ENCODE measurements around the gene ASF1A. TPM values are rescaled to one million over a fixed set of nuclear protein-coding genes. Genes with fewer than 3 reads are reported as not detected.

The ASF1A gene
- total and polyA plus RNA-seq, 9 of the 15 experiments (the other 6 are each of a cell fraction or from before 2014, with no cell fraction given), result 31.5 to 45.3 (median 34.8) TPM

GRCh38 chr6:118876814-118877213 lies 17.1 kb upstream of the ASF1A start:
- Histone ChIP-seq H3K9ac (ENCODE audit: insufficient read depth in 1 of 2, low read depth in 2 of 2, low read length in 2 of 2) (no peak overlapping the region; a peak in 1 of 4 replicates), H3K27ac (ENCODE audit: extremely low read depth, low read depth, low read length) (no peak overlapping the region), H3K4me2 (ENCODE audit: insufficient read depth, low read length) (no peak overlapping the region), H3K9me1 (ENCODE audit: control insufficient read depth, insufficient read depth, low read length) (peaks cover 3% of the 10 kb centered on the region), H3K27me3 (ENCODE audit: control insufficient read depth in 2 of 2, insufficient read depth in 2 of 2, low read length in 2 of 2) (no peaks in the 10 kb centered on the region), H3K4me1 (replicated peaks in 1 of 2; ENCODE audit: control insufficient read depth in 2 of 2, insufficient read depth in 2 of 2, low read length in 2 of 2) (peaks cover 0 to 5% of the 10 kb centered on the region in 2 experiments; a peak in 1 of 5 replicates), H3K79me2 (ENCODE audit: control insufficient read depth, insufficient read depth, low read length) (0 out of 3 replicates have a peak, but pooled peaks cover 5% of the 10 kb centered on the region), H3K9me3 (replicated peaks; ENCODE audit: control insufficient read depth, insufficient read depth, low read depth, low read length) (no peaks in the 10 kb centered on the region), H2AFZ (ENCODE audit: low read depth, low read length) (no peak overlapping the region), H4K20me1 (replicated peaks; ENCODE audit: control insufficient read depth, insufficient read depth, low read length) (no peaks in the 10 kb centered on the region), H3K4me3 (no peak overlapping the region), H3K36me3 (ENCODE audit: control insufficient read depth, insufficient read depth, low read length) (no peaks in the 10 kb centered on the region)
- ATAC-seq (no peak; the same call in 2 of the 3 replicates), FAIRE-seq (no peak), DNase-seq (ENCODE audit: extremely low read depth in 1 of 4, low spot score in 3 of 4) (no peak)
- CTCF ChIA-PET (ENCODE audit: low intra/inter-chr PET ratio), result no interaction called here
- intact Hi-C loops (cut with micrococcal nuclease) (no loop called here), in situ Hi-C loops (cut with MboI) (no loop called here)
- POLR2A ChIA-PET, result interaction anchor here (1.0 to 2.3 kb wide), 2 partner anchors 14 to 16 kb away, joined by 3 to 5 read pairs; no protein-coding TSS in a partner anchor
- no TSS peak for BruUV-seq (replicated peaks)
- TF ChIP-seq CREB3 (tag; conservative IDR thresholded peaks at IDR 0.05; ENCODE audit: low read depth) (no peak), STAG1 (CRISPR knock-in tag; IDR thresholded peaks at IDR 0.05; ENCODE audit: borderline replicate concordance) (no peak), CHD1 (IDR thresholded peaks at IDR 0.05; ENCODE audit: low read length) (no peak)

- H3K9me3 ChIP-seq (replicated peaks; ENCODE audit: control insufficient read depth, insufficient read depth, low read depth, low read length), result no peaks in the 10 kb centered on the region
- H3K36me3 ChIP-seq (ENCODE audit: control insufficient read depth, insufficient read depth, low read length), result no peaks in the 10 kb centered on the region
- POLR2A ChIA-PET, result no interaction called here
- no peak for DNase-seq (ENCODE audit: extremely low read depth in 1 of 4, low spot score in 3 of 4)
- no peaks in the 10 kb centered on the region for H3K27me3 ChIP-seq (ENCODE audit: control insufficient read depth in 2 of 2, insufficient read depth in 2 of 2, low read length in 2 of 2)
- H3K4me2 ChIP-seq (ENCODE audit: insufficient read depth, low read length), result no peak overlapping the region
- peaks cover 0 to 15% of the 10 kb centered on the region in 2 experiments; a peak in 1 of 5 replicates for H3K4me1 ChIP-seq (replicated peaks in 1 of 2; ENCODE audit: control insufficient read depth in 2 of 2, insufficient read depth in 2 of 2, low read length in 2 of 2)
- no peaks in the 10 kb centered on the region for H4K20me1 ChIP-seq (replicated peaks; ENCODE audit: control insufficient read depth, insufficient read depth, low read length)
- no peak for TF ChIP-seq ZNF609 (CRISPR knock-in tag; IDR thresholded peaks at IDR 0.05; ENCODE audit: borderline replicate concordance)
- TF ChIP-seq ZNF551 (CRISPR knock-in tag; IDR thresholded peaks at IDR 0.05), result no peak
- no peak for TF ChIP-seq TSC22D4 (tag; IDR thresholded peaks at IDR 0.05)
- no peak for TF ChIP-seq ZNF12 (CRISPR knock-in tag; IDR thresholded peaks at IDR 0.05)
- TF ChIP-seq POLR3A (IDR thresholded peaks at IDR 0.05; ENCODE audit: borderline replicate concordance, extremely low read depth, insufficient read depth, insufficient read length), result no peak
- no peak for FAIRE-seq
- BruUV-seq (replicated peaks), result no TSS peak
- H3K4me3 ChIP-seq, result no peak overlapping the region
- peaks cover 14% of the 10 kb centered on the region; the same call in 2 of the 3 replicates for H3K79me2 ChIP-seq (ENCODE audit: control insufficient read depth, insufficient read depth, low read length)
- intact Hi-C loops (cut with micrococcal nuclease) (no loop called here), in situ Hi-C loops (cut with MboI) (no loop called here)
- no peak overlapping the region for H3K9ac ChIP-seq (ENCODE audit: insufficient read depth in 1 of 2, low read depth in 2 of 2, low read length in 2 of 2)
- H3K9me1 ChIP-seq (ENCODE audit: control insufficient read depth, insufficient read depth, low read length), result peaks cover 3% of the 10 kb centered on the region
- CTCF ChIA-PET (ENCODE audit: low intra/inter-chr PET ratio), result no interaction called here
- 52% methylated on average over 2 of the region's 2 CpGs for WGBS (ENCODE audit: insufficient coverage, low coverage, missing lambda C conversion rate)
- no peak overlapping the region for H3K27ac ChIP-seq (ENCODE audit: extremely low read depth, low read depth, low read length)
- ATAC-seq, result no peak
- no peak overlapping the region for H2AFZ ChIP-seq (ENCODE audit: low read depth, low read length)
These were observed 16.1 kb upstream of the ASF1A start for GRCh38 chr6:118877806-118878205.
